ENCODE data around the gene SCAP.

SCAP gene

GRCh38 chr3:47412842-47413520, 62.8 kb downstream of the SCAP start:
- no peak for DNase-seq

DNA sequence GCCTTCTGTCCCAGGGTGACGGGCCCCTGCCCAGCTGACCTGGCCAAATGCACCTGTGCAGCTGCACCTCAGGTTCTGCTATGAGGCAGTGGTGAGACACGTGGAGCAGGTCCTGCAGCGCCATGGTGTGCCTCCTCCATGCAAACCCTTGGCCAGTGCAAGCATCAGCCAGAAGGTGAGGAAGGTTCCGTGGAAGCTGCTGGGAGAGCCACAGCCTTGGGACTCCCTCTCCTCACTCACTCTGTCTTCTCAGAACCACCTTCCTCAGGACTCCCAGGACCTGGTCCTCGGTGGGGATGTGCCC, 63.3 kb downstream of the SCAP start:
- no peak for DNase-seq

DNA sequence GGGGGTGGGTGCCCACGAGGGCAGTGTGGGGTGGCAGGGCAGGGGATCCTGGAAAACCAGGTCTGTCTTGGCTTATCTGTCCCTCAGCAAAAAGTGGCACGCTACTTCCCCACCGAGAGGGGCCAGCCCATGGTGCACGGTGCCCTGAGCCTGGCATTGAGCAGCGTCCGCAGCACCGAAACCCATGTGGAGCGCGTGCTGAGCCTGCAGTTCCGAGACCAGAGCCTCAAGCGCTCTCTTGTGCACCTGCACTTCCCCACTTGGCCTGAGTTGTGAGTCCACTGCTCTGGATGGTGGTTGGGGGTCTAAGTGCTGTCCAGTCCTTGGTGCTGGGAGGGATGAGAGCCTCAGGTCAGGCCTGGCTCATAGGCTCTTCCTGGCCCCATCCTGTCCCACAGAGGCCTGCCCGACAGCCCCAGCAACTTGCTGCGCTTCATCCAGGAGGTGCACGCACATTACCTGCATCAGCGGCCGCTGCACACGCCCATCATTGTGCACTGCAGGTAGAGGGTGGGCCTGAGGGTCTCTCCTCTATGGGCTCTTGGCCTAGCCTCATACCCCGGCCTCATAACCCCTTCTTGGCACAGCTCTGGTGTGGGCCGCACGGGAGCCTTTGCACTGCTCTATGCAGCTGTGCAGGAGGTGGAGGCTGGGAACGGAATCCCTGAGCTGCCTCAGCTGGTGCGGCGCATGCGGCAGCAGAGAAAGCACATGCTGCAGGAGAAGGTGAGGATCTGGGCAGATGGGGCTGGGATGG, 63.9 kb downstream of the SCAP start:
- no peak for DNase-seq

- no peak for DNase-seq
These were observed 64.7 kb downstream of the SCAP start for GRCh38 chr3:47410801-47411646.

DNA sequence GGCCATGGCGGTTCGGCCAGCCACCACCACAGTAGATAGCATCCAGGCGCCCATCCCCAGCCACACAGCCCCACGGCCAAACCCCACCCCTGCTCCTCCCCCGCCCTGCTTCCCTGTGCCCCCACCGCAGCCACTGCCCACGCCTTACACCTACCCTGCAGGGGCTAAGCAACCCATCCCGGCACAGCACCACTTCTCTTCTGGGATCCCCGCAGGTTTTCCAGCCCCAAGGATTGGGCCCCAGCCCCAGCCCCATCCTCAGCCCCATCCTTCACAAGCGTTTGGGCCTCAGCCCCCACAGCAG, 65.4 kb downstream of the SCAP start:
- no peak for DNase-seq

GRCh38 chr3:47409688-47410416, 65.9 kb downstream of the SCAP start:
- DNase-seq = no peak

DNA sequence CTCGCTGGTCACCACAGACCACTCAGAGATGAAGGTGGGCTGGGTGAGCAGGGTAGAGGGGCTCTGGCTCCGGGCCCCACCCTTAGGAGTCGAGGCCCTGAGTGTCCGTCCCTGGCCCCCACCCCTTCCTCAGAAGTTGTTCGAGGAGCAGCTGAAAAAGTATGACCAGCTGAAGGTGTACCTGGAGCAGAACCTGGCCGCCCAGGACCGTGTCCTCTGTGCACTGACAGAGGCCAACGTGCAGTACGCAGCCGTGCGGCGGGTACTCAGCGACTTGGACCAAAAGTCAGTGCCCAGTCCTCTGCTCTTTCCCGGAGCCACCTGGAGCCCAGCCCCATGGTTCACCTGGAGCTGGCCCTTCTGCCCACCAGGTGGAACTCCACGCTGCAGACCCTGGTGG, 66.5 kb downstream of the SCAP start:
- DNase-seq = no peak

GRCh38 chr3:47408839-47409229, 66.9 kb downstream of the SCAP start:
- DNase-seq = no peak

- no peak for DNase-seq
These were observed 67.6 kb downstream of the SCAP start for GRCh38 chr3:47407896-47408838.

DNA sequence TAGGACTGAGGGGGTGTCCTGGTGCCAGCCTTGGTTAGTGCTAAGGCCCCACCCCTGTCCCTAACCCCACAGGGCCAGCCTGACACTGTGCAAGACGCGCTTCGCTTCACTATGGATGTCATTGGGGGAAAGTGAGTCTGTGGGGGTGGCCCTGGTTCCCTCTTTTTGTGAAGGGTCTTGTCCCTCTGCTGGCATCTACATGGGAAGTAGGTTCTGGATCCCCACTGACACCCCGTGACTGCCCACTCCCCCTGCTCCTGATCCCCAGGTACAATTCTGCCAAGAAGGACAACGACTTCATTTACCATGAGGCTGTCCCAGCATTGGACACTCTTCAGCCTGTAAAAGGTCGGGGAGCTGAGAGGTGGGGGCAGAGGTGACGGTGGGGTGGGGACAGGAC, 68.5 kb downstream of the SCAP start:
- DNase-seq = no peak

DNA sequence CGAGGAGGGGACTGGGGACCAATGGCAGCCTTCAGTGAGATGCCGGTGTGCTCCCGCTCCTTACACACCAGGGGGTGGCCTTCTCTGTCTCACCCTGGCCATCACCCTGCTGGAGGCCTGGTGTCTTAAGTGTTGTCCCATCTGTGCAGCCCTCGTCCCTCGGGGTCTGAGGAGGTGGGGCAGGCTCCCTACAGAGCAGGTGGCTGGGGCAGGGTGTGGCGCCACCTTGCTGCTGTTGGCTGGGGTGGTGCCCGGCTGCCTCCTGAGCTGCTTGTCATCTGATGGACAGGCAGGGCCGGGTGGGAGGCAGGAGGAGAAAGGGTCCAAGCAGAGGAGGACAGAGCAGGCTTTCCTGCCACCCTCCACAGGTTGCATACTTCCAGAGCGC, 69.0 kb downstream of the SCAP start:
- no peak for DNase-seq

GRCh38 chr3:47405820-47406761, 69.7 kb downstream of the SCAP start:
- DNase-seq = no peak

GRCh38 chr3:47404955-47405790, 70.6 kb downstream of the SCAP start:
- no peak for DNase-seq

- DNase-seq = no peak
These were observed 71.3 kb downstream of the SCAP start for GRCh38 chr3:47404431-47404876.

DNA sequence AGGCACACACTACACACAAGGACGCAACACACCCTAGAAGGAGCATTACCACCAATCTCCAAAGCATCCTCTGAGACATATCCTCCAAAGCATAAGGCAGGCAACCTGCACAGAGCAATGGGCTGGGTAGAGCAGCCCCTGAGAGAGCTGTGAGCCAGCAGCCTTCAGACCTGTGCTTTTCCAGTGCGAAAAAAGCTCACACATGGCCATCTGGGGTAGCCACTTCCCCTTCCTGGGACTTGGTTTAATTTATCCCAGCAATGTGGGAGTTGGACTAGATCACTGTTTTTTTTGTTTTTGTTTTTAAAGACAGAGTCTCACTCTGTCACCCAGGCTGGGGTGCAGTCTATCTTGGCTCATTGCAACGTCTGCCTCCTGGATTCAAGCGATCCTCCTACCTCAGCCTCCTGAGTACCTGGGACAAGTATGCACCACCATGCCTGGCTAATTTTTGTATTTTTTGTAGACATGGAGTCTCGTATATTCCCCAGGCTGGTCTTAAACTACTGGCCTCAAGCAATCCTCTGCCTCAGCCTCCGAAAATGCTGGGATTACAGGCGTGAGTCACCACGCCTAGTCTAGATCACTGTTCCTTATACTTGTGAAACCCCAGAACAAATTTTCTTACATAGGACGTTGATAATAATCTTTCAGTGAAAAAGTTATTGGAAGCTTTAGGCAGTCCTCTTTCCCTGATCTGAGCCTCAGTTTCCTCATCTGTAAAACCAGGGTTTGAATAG, 76.0 kb downstream of the SCAP start:
- no peak for DNase-seq

- no peak for DNase-seq
These were observed 76.7 kb downstream of the SCAP start for GRCh38 chr3:47399016-47399415.

- no peak for DNase-seq
These were observed 77.5 kb downstream of the SCAP start for GRCh38 chr3:47398228-47398627.

GRCh38 chr3:47394881-47395280, 80.9 kb downstream of the SCAP start:
- peak; percentile 52 for DNase-seq

DNA sequence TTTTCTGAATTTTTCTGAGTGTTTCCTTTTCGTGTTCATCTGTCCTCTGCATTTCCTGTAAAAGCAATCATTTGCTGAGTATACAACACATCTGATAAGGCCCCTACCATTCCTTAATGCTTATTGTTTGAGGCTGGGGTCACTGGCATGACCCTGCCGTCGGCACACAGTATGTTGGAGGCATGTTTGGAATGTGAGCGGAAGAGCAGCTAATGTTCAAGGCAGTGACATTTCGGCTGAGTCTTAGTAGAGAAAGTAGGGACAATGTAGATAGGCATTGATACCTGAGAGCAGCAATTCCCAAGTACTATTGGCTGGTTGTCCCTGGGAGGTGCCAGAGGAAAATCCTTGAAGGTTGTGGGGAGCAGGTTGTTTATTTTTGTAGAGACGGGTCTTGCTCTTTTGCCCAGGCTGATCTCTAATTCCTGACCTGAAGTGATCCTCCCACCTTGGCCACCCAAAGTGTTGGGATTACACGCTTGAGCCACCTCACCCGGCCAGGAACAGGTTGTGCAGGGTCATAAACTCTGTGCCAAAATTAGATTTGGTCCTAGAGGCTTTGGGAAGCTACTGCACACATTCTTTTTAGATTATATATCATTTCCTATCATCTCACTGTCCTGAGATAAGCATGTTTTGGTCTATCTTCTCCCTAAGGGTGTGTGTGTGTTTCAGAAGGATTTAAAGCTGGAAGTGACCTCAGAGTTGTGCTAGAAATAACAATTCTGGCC, 81.4 kb downstream of the SCAP start:
- DNase-seq = no peak

All from DMS 273 treated with DMSO at 0.1 percent for 48 hours (cell line).